Non-pigmented ciliary epithelial cell (primary cell): ENCODE data around the gene RNF157.

Experiments
- DNase-seq: peaks from one replicate; pipeline ENCODE4 v3.0.0-alpha.2; 2010; ENCODE audit warnings: low read depth

Gene RNF157

DNA sequence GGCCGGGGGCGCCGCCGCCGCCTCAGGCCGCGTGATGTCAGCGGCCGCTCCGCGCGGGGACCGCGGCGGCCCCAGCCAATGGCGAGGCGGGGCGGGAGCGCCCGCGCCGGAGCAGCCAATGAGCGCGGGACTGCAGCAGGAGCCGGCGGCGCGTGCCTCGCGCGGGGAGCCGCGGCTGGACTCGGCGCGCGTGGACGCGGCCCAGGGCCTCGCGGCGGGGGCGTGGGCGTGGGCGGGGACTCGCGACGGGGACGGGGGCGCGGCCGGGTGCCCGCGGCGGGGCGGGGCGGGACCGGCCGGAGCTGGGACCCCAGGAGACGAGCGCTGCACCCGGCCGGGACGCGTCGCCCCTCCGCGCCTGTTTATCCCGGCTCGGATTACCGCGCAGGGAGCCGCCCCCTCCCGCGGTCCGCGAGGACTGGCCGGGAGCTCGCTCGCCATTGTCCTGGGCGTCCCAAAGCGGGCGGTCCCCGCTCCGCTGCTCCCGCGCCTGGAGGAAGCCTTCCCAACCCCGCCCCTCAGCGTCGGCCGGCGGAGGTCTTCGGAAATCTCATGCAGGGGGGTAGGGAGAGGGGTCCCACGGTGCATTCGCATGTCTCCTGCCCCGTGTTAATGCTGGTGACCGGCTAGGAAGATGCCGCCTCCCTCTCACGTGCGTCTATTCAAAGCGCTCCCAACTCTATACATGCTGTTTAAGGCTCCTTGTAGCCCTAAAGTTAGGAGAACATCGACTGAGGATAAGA lies at the start of gene RNF157:
Gene RNF157 (minus strand): TSS at position 33 of the 743 bp plus-strand sequence. CDS start 253 bp downstream, outside the sequence.
- no peak for DNase-seq

DNA sequence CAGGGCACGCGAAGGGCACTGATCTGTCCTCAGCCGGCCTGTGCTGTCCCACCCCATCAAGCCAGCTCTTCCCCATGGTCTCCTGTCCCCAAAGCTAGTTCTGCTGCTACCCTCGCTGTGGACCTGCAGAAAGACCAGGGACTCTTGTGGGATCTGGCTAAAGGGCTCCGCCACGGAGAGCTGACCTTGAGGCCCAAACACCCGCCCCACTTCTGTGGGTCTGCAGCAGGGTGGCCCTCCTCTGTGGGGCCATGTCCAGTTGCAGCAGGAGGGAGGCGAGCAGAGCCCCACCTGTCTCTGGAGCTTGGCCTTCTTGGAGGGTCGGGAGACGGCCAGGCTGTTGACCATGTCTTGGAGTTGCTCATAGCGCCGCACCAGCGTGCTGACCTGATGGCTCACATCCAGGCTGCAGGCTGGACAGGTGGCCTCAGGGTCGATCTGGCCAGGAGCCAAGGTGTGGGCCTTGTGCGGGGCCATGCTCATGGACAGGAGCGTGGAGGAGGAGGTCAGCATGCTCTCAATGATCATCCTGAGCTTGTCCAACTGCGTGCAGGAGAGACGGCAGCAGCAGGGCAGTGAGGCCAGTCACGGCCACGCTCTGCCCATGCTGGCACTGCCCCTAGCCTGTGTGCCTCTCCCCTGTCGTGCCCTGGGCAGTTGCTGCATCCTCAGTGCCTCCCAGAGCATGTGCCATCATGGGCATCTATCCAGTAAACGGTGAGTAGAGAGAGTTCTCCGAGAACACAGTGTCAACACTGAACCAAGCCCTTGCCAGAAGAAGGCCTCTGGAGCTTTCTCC lies 41.5 kb upstream of the RNF157 start:
- no peak for DNase-seq

DNA sequence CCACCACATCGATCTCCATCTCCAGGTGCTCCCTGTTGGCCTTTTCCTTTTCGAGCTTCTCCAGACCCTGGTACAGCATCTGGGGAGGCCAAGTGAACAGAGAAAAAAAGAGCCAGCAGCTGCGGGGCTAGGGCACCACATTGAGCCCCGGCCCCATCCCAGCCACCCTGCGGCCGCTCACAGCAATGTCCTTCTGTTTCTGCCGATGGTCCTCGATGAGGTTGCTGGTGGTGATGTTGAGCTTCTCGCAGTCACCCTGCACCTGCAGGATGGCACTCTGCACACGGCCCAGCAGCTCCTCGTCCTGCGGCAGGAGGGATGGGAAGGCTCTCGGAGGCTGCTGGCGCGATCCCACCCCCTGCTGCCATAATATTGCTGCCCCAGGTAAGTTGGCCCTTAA lies 40.4 kb upstream of the RNF157 start:
- no peak for DNase-seq

DNA sequence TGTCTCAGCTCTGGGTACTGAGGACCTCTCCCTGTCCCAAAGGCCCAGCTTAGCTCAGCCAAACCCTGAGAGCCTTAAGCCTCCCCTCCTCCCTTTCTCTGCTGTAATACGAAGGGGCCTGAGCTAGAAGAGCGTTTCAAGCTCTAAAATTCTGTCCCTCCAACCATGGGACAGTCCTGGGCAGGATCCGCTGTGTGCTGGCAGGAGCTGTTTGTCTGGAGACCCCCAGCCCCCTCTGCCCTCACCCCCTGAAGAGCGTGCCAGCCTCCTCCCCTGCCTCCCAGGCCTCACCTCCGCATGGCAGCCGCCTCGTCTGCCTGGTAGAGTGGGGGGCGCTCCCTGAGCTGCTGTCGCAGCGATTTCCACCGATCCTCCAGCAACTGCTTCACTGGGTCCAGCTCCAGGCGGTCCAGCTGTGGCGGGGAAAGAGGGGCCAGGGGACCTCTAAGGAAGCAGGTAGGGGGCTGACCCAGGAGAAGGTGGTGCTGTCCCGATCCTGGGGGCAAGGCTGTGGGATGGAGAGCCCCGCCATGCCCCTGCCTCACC lies 39.5 kb upstream of the RNF157 start:
- no peak for DNase-seq

DNA sequence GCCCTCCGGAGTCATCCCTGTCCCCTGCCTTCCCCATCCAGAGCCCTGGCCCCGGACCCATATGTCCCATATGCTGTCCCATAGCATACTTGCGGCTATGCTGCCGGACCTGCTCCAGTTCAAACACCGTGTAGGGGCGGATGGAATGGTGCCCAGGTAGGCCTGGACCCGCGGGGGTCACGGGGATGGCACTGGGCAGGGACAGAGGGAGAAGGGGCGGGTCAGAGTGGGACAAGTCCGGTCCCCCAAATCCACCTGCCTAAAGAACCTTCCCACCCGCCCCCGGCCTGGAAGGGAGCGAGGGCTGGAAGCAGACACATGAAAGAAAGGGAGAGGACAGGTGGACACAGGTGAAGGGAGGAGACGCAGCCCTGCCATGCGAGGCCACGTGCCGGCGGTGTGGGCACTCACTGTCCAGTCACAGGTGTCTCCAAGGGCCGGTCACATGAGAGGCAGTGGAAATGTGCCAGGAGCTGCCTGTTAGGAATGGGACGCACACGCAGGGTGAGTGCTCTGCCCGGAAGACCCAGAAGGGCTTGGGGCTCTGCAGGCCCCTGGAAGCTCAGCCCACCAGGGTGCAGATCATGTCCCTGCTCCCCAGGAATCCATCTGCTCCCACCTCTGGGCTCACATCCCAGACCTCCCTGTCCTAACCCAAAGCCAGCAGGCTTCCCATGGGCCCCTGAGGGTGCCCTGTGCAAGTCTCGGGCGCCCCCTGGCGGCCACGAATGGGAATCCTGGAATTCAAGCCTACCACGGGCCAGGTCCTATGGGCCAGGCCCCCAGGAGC lies 38.9 kb upstream of the RNF157 start:
- DNase-seq: no peak

DNA sequence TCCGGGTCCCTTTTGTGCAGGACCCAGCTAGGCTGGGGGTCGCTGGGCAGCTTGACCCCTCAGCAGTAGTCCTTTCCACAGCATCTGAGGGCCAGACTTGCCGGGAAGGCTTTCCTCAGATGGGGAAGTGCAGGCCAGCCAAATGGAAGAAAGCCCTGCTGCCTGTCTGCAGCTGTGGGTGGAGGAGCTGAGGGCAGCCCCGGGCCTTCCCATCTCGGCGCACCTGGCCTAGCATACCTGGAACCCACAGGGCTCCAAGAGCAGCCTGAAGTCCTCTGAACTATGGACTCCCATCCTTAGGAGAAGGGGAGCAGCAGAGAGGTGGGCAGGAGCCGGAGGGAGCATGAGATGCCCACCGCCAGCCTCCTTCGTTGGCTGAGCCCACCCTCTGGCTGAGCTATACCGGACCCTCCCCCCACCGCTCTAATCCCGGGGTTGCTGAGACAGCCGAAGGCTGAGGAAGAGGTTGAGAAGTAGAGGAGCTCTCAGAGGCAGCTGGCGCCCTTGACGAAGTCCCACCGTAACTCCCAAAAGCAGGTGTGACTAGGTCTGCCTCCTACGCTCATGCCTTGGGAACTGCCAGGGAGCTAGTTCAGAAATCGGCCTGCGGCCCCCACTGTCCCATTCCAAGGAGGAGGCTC lies 38.1 kb upstream of the RNF157 start:
- no peak for DNase-seq

DNA sequence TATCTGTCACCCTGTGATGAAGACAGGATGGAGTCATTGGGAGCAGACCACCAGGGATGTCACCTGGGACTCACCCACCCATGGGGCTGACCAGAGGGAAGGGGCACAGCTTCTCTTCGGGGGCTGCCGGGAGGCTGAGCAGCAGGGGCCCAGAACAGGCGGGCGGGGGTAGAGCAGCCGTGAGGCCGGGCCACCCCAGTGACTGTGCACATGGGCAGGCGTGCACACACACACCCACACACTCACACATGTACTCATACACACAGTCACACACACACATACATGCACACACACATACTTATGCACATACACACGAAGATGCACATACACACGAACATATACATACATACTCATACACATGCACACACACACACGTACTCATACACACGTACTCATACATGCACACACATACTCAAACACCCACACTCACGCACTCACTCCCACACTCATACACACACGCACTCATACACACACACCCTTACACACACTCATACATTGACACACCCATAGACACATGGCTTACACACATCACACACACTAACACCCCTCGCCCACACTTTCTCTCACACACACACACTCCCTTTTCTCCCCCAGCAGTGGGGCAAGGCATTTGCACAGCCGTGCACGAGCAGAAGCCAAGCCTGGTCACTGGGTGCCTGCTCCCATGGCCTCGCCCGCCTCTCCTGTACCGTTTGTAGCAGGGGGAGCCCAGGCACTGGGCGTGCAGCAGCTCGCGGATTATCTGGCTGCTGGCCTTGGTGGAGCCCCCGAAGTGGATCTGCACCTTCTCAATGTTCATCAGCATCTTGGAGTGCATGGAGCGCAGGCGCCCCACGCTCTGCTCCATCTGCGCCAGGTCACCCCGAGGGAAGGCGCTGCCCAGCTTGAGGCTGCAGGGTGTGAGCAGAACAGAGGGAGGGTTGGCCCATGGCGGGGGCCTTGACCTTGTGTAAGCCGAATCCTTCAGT lies 37.3 kb upstream of the RNF157 start:
- no peak for DNase-seq

DNA sequence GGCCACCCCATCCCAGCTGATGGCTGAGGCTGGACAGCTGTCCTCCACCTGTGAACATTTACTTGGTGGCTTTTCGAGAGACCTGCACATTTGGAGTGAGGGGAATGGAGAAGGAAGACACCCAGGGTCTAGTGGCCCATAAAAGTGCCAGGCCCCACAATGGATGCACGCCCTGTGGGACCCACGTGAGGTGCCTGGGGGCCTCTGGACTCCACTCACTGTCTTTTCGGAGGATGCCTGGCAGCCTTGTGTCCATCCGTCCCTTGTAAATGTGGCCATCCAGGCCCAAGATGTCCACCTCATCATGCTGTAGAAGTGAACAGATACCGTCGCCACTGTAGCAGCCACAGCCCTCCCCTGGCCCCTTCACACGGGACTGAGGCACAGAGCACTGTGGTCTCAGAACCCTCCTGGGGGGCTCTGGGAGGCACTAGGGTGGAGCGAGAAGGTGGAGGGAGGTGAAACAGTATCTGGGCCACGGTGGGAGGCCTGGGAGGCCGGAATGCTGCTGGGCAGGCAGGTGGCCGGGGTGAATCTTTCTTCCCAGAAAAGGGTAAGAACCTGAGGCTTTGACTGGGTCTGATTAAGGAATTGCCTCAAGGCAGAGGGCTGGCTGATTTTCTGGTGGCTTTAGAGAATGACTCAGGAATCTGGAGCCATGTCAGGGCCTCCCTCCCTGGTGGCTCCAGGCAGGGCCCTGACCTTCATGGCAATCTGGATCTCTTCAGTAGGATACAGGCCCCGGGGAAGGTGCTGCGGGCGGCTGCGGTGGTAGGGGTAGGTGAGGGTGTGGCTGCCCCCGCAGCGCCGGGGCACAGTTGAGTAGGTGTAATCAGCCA lies 36.4 kb upstream of the RNF157 start:
- DNase-seq: no peak

DNA sequence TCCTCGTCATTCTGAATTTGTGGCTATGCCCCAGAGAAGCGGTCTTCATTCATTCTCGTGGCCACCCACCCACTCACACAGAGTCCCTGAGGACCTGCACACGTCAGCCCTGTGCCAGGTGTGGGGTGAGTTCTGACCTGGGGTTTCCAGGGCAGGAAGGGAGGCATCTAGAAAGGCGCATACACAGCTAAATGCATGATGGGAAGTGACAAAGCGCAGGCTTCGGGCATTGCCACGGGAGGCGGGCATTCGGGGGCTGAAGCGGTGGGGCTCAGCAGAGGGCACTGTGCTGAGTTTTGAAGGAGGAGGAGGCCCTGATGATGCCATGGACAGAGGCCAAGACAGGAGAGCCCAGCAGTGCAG lies 35.8 kb upstream of the RNF157 start:
- no peak for DNase-seq

DNA sequence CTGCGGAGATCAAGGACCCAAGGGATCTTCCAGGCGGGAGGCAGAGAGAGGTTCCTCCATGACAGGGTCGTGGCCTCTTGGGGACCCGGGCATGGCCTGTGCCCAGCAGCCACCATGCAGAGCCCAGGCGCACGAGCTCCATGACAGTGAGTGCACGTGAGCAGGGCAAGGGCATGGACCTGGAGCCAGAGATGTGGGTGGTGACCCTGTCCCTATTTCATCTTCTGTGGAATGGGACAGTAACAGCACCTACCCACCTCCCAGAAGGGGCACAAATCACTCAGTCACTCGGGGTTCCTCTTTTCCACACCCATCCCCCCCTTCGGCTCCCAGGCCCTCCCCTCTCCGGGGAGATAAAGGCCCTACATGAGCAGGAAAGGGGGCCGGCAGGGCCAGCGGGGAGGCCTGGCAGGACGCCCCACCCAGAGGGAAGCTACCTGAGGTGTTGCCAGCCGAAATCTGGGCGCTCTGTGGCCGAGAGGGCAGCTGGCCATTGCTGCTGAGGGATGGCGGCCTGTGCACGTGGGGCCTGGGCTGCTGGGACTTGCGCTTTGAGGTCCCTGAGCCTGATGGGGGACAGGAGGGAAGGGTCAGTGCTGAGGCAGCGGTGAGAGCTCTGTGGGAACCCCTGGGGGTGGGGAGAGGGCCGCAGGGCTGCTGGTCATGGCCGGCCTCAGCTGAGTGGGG lies 35.2 kb upstream of the RNF157 start:
- no peak for DNase-seq

DNA sequence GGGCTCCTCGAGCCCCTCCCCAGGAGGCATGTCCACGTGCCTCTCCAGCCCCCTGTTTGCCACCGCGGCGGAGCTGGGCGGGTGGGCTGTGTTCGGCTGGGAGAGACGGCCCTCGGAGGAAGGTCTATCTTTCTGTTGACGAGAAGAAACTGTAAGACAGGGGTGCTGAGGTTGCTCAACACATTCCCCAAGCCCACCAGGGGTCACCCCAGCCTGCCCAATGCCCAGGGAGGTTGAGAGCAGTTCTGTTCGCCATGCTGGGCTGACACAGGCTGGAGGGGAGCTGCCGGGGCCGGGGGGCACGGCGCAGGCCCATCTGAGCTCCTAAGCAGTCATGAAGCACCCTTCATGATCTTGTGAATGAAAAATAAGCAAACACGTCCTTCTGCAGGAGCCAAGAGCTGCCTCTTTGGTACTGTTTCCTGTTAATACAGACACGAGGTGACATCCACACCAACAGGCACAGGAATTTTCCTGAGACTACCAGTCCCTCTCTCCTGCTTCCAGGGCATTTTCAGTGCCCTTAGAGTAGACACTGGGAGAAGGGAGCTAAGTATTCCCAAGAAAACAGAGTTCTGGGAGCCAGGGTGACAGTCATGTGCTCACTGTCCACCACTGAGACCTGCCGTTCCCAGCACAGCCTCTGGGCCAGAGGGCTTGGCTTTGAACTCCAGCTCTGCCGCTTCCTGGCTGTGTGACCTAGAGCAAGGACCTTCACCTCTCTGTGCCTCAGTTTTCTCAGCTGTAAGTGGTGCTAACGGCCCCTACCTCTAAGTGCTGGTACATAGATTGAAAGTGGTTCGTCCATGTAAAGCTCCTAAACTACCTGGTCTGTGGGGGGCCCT lies 34.0 kb upstream of the RNF157 start:
- no peak for DNase-seq

DNA sequence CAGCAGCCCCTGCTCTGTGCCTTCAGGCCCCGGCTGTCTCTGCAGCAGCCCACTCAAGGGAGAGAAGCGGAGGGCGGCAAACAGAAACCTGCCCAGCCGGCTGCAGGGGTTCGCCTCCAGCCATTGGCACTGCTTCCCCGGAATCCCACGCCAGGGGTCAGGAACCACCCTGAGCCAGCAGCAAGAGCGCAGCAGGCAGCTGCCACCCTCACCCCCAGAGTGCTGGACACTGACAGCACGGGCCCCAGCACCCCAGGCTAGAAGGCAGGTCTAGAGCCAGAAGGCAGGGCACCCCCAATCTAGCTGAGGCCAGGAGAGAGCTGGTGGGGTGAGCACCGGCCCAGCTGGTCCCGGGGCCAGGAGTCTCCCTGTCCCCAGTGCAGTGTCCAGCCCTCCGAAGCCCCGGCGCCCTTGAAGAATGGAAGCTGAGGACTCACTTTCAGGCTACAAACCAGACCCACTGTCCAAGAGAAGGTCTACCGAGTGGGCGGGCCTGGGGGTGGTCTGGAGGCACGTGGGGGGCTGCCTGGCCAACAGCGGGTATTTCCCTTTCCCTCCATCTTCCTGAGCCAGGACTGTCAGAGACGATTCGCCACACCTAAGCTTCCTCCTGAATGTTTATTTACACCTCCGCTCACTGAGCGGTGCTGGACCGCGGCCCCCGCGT lies 33.3 kb upstream of the RNF157 start:
- no peak for DNase-seq

DNA sequence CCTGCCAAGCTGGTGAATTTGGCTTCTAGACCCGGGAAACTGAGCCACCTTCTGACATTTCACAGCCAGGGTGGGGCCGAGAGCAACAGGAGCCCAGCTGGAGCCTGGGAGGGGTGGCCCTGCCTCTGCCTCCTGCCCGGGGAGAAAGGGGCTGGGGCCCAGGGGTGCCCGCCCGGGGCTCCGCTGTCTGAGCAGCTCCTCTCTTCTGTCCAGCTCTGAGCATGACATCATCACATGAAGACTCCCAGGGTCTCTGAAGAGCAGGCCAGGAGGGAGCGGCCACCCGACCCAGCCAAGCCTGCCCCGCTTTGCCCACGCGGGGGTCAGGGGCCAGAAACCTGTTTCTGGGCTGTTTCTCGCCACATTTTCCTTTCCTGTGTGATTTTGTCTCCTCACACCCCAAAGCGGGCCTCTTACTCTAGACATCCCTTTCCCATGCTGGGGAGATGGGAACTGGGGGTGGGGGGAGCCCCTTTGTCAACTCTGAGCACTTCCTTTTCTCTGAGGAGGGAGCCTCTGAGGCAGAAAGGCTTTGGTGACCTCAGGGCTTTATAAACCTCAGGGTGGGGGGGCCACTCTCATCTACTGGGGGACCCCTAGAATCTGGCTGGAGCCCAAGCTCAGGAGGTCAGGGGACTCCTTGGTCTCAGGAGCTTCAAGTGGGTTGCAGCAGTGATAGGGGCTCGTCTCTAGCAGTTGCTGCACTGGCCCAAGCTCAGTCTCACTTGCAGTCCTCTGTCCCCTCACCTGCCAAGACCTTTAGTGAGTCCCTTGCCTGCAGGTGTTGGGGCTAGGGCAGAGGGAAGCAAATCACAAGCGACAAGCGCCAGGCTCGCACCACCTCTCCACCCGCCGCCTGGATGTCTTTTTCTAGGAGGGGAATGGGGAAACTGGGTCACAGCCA lies 32.5 kb upstream of the RNF157 start:
- DNase-seq: no peak

DNA sequence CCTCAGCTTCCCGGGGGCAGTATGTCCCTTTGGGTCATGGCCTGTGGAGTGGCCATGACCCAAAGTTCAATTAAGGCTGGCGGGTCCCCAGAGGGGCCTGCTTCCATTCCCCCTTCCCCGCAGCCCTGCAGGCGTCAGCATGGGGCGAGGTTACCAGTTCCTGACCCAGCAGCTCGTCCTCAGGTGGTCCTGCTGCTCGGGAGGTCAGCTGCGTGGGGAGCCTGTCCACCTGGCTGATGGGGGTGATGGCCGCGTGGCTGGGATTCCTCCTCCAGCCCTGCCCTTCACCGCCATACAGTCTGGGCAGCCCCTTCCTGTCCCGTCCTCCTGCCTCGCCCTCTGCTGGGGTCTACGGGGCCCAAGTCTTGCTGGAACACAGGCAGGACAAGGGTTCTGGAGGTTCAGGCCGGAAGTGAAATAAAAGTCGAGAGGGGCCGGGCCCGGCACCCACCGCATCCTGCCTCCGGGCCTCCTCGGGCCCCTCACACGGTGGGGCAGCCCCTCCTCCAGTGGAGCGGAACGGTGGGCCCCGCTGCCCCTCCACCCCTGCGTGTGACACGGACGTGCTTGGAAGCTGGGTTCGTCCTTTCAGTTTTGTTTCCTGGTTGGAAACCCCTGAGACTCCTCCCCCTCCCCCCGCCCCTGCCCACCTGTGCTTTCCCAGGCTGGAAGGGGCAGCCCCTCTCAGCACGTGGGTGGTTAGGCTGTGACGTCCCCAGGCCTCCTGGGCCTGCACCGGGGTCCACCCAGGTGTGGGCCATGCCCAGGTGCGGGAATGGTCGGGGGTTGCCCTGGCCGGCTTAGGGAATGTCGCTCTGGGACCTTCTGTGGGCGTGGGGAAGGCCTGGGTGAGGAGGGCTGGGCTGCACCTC lies 31.6 kb upstream of the RNF157 start:
- no peak for DNase-seq

DNA sequence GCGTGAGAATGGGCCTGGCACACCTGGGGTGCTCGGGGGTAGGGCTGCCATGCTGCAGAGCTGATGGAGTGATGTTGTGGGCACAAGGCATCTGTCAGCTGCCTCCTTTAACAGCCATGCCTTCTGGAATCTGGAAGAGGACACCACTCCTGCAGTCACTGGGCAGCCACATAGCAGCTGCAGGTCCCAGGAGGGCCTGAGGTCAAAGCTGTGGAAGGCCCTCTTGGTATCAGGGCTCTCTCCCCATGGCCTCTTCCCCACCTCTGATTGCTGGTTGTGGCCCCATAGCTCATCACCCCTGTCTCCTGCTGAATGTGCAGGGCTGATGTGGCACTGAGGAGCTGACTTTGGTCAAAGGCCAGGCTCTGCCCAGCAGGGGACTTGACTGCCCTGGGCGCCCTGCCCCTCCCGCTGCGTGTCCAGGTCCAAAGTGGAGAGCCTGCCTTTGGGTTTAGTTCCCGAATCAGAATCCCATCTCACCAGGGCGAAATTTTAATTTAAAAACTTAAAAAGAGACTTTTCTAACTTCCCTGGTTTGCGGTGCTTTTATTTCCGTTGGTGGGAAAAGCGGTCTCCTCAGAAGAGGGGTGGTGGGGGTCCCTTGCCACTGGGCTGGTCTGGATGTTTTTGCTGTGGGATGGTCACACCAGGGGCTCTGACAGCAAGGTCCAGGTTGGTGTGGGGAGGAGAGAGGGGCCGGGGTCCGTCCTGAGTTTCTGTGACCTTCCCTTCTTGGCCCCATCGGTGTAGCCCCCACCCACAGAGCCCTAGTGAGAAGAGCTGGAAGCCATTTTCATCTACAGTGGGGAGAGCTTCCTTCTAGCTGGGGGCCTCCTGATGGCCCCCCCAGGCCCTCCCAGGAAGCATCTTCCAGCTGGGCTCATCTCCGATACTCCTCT lies 30.7 kb upstream of the RNF157 start:
- no peak for DNase-seq
